ENCODE results near the gene BARD1. TPM values are rescaled to one million over a fixed set of nuclear protein-coding genes. Genes with fewer than 3 reads are reported as not detected.

BARD1 gene
- total and polyA plus RNA-seq, 2 of the 8 experiments (the other 6 are each of a cell fraction or from before 2014, with no cell fraction given): 11.1 to 29.8 TPM

DNA sequence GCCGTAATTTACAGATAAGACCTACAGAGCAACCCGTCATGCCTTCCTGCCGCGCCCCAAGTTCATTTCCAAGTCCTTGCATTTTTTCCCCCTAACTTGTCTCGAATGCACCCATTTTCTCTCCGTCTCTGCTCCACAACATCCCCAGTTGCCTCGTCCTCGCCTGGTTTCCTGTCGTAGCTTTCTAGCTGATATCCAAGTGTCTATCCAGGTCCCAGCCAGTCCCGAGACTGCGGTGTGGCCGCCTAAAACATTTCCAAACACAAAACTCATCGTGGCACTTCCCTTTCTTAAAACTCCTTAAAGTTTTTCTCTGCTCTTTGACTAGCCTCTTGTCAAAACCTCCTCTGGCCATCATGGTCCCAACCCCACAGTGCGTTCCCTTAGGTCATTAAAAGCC is 1.2 kb upstream of the BARD1 start:
- H4K20me1 ChIP-seq (replicated peaks in 1 of 2; ENCODE audit: control insufficient read depth in 1 of 2, insufficient read depth in 2 of 2, low read length in 2 of 2): peaks cover 5 to 6% of the 10 kb centered on the region in 2 experiments
- H3K27me3 ChIP-seq (replicated peaks in 1 of 4; ENCODE audit: control insufficient read depth in 3 of 4, extremely low read depth in 1 of 4, insufficient read depth in 3 of 4, low read length in 3 of 4): peaks cover 0 to 3% (median 0%) of the 10 kb centered on the region in 4 experiments; a peak in 3 of 7 replicates
- no peaks in the 10 kb centered on the region for H3K9me3 ChIP-seq (ENCODE audit: insufficient read depth in 2 of 2, low read depth in 1 of 2, low read length in 1 of 2)
- H3K14ac ChIP-seq (ENCODE audit: insufficient read length): no peak overlapping the region
- no peak overlapping the region for H4K91ac ChIP-seq (replicated peaks; ENCODE audit: insufficient read length, low read length)
- H3K4me1 ChIP-seq (replicated peaks in 1 of 4; ENCODE audit: control insufficient read depth in 3 of 4, insufficient read depth in 4 of 4, low read length in 3 of 4): peaks cover 0 to 13% (median 12%) of the 10 kb centered on the region in 4 experiments; a peak in 5 of 7 replicates
- no peak overlapping the region; the same call in 1 of the 2 replicates for H2BK12ac ChIP-seq (ENCODE audit: low read depth, low read length)
- FAIRE-seq (no peak), DNase-seq (ENCODE audit: low read depth in 1 of 2, low spot score in 2 of 2) (no peak)
- H3K4me3 ChIP-seq (ENCODE audit: extremely low read depth in 1 of 4, insufficient read depth in 2 of 4, low read depth in 3 of 4, low read length in 4 of 4): peak overlapping the region in 2 of 4 experiments; percentile 50 to 77; a peak in 3 of 8 replicates
- ChIA-PET POLR2A (ENCODE audit: partially characterized antibody) (interaction anchor here (1.0 to 1.2 kb wide), 2 partner anchors 8 to 9 kb away, joined by 3 to 6 read pairs; no protein-coding TSS in a partner anchor), CTCF (ENCODE audit: partially characterized antibody) (interaction anchor here (0.6 to 1.5 kb wide), 3 partner anchors 10 to 200 kb away, joined by 3 to 7 read pairs (median 4); no protein-coding TSS in a partner anchor)
- H2BK120ac ChIP-seq (replicated peaks; ENCODE audit: low read depth, low read length): no peak overlapping the region
- no peak overlapping the region for H2AK5ac ChIP-seq (ENCODE audit: low read depth, low read length)
- no peak overlapping the region; the same call in 1 of the 2 replicates for H4K8ac ChIP-seq (ENCODE audit: extremely low read depth, insufficient read depth, low read length)
- 0 out of 8 replicates have a peak, but pooled peaks cover 0 to 3% (median 0%) of the 10 kb centered on the region in 4 experiments for H3K36me3 ChIP-seq (ENCODE audit: control insufficient read depth in 2 of 4, insufficient read depth in 4 of 4, low read length in 3 of 4)
- H2BK20ac ChIP-seq (ENCODE audit: low read length): no peak overlapping the region
- H3K79me2 ChIP-seq (ENCODE audit: control insufficient read depth in 1 of 2, insufficient read depth in 2 of 2, low read length in 2 of 2): peaks cover 11 to 28% of the 10 kb centered on the region in 2 experiments
- peak overlapping the region; percentile 34; the same call in 1 of the 2 replicates for H2AFZ ChIP-seq (ENCODE audit: low read length)
- H3K23ac ChIP-seq (ENCODE audit: insufficient read length): no peak overlapping the region
- H4K5ac ChIP-seq (ENCODE audit: insufficient read length, low read depth, low read length): peak overlapping the region; percentile 10
- no peaks in the 10 kb centered on the region; the same call in 1 of the 2 replicates for H3K79me1 ChIP-seq (ENCODE audit: low read depth, low read length)
- peak overlapping the region in 1 of 4 experiments; percentile 65; a peak in 1 of 7 replicates for H3K9ac ChIP-seq (replicated peaks in 1 of 4; ENCODE audit: extremely low read depth in 1 of 4, low read depth in 3 of 4, low read length in 3 of 4)
- no peak overlapping the region for H2BK15ac ChIP-seq (ENCODE audit: low read length)
- H3K18ac ChIP-seq (ENCODE audit: extremely low read depth, low read length): no peak overlapping the region
- H3K4ac ChIP-seq (replicated peaks; ENCODE audit: insufficient read length, low read depth, low read length): no peak overlapping the region
- H3K4me2 ChIP-seq (ENCODE audit: insufficient read depth in 1 of 2, low read depth in 2 of 2, low read length in 2 of 2): peak overlapping the region; percentile 68 to 80
- no peak overlapping the region for H3K56ac ChIP-seq (replicated peaks; ENCODE audit: insufficient read length, low read depth, low read length)
- peaks cover 6% of the 10 kb centered on the region; the same call in 1 of the 2 replicates for H3K23me2 ChIP-seq (ENCODE audit: low read depth, low read length)
- no peak overlapping the region for H2BK5ac ChIP-seq (ENCODE audit: low read depth, low read length)
- 68% methylated on average over 14 of the region's 14 CpGs; no CpG with 5 or more reads in 1 of the 2 experiments for WGBS, 2 experiments (ENCODE audit: extremely low coverage in 1 of 2, insufficient coverage in 1 of 2, insufficient read length in 1 of 2, insufficient replicate concordance in 2 of 2, low coverage in 1 of 2, low lambda C conversion rate in 2 of 2, missing lambda C conversion rate in 1 of 2)
- no peak overlapping the region for H3K27ac ChIP-seq (ENCODE audit: low read depth, low read length)
- TF ChIP-seq RAD21 (IDR thresholded peaks at IDR 0.05 in 1 of 2, conservative IDR thresholded peaks at IDR 0.05 in 1 of 2; ENCODE audit: low read depth in 2 of 2, low read length in 2 of 2) (no peak), CTBP2 (IDR thresholded peaks at IDR 0.05; ENCODE audit: borderline replicate concordance, insufficient read depth, insufficient read length, low read length) (no peak), EP300 (IDR thresholded peaks at IDR 0.05; ENCODE audit: borderline replicate concordance in 1 of 2, low read depth in 2 of 2, low read length in 2 of 2) (no peak), PHF8 (conservative IDR thresholded peaks at IDR 0.05; ENCODE audit: low read depth, low read length) (no peak)
- TF ChIP-seq, protein P1, sequence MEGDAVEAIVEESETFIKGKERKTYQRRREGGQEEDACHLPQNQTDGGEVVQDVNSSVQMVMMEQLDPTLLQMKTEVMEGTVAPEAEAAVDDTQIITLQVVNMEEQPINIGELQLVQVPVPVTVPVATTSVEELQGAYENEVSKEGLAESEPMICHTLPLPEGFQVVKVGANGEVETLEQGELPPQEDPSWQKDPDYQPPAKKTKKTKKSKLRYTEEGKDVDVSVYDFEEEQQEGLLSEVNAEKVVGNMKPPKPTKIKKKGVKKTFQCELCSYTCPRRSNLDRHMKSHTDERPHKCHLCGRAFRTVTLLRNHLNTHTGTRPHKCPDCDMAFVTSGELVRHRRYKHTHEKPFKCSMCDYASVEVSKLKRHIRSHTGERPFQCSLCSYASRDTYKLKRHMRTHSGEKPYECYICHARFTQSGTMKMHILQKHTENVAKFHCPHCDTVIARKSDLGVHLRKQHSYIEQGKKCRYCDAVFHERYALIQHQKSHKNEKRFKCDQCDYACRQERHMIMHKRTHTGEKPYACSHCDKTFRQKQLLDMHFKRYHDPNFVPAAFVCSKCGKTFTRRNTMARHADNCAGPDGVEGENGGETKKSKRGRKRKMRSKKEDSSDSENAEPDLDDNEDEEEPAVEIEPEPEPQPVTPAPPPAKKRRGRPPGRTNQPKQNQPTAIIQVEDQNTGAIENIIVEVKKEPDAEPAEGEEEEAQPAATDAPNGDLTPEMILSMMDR (IDR thresholded peaks at IDR 0.05; ENCODE audit: control extremely low read depth in 1 of 3, insufficient read depth in 1 of 3, low read depth in 1 of 3, low read length in 3 of 3): no peak
